SJSA1 (cell line): Measurements from ENCODE around the gene C1orf105. TPM values are rescaled to one million over a fixed set of nuclear protein-coding genes. Genes with fewer than 3 reads are reported as not detected.
A peak's percentile ranks its signal among the peaks of the same experiment; 100 is the strongest.
"Not testable (repeated sequence)": the region's sequence is repeated elsewhere in the genome, so short reads cannot be mapped to it uniquely, and the experiment has no call there.

ENCODE experiments used
- DNase-seq, 2 experiments: peaks; one replicate each; pipeline ENCODE4 v3.0.0-alpha.2; 2015 to 2020; ENCODE audit warnings: low spot score in 2 of 2, low read depth in 1 of 2
- H3K27ac ChIP-seq: fragments of 250-450 bp; sonication (Bioruptor Pico); 2 replicates; pipeline ENCODE4 v1.5.1; 2020; ENCODE audit warnings: mild to moderate bottlenecking, moderate library complexity
- H3K27me3 ChIP-seq: fragments of 250-450 bp; sonication (Bioruptor Pico); replicated peaks from 2 replicates; pipeline ENCODE4 v1.5.1; 2020; ENCODE audit warnings: mild to moderate bottlenecking, moderate library complexity
- H3K36me3 ChIP-seq: fragments of 250-450 bp; sonication (Bioruptor Pico); 2 replicates; pipeline ENCODE4 v1.5.1; 2020; ENCODE audit warnings: mild to moderate bottlenecking
- H3K4me1 ChIP-seq: fragments of 250-450 bp; sonication (Bioruptor Pico); replicated peaks from 2 replicates; pipeline ENCODE4 v1.6.1; 2021; ENCODE audit warnings: mild to moderate bottlenecking
- H3K4me3 ChIP-seq: fragments of 250-450 bp; sonication (Bioruptor Pico); 2 replicates; pipeline ENCODE4 v1.5.1; 2020; ENCODE audit warnings: mild to moderate bottlenecking
- H3K9me3 ChIP-seq: fragments of 250-450 bp; sonication (Bioruptor Pico); replicated peaks from 2 replicates; pipeline ENCODE4 v1.5.1; 2020; ENCODE audit warnings: mild to moderate bottlenecking
- total RNA-seq: library from RNA; depleted of rRNA; stranded (reverse); fragments of >200 nt; shearing (Covaris generic); gene quantifications from 2 replicates; pipeline ENCODE4 v1.2.3, GENCODE V29; 2014

The C1orf105 gene
- total RNA-seq, 1 experiment from 2014 or later = not detected

DNA sequence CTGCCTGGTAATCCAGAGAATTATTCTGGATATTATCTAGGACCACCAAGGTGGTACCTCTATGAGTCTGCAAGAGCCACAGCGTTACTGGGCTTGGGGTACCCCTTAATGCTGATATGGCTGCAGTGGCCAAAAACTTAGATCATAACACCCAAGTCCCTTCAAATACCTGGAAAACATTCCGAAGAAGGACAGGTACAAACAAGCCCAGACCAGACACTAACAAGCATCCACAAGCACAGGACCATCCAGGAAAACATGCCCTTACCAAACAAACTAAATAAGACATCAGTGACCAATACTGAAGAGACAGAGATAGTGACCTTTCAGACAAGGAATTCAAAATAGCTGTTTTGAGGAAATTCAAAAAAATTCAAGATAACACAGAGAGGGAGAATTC lies 2.9 kb downstream of the C1orf105 start:
- no peak for DNase-seq
- Histone ChIP-seq H3K9me3 (no peaks in the 10 kb centered on the region), H3K4me1 (no peaks in the 10 kb centered on the region), H3K27me3 (no peaks in the 10 kb centered on the region), H3K36me3 (no peaks in the 10 kb centered on the region), H3K27ac (no peak overlapping the region), H3K4me3 (no peak overlapping the region)

- Histone ChIP-seq H3K36me3 (no peaks in the 10 kb centered on the region), H3K4me1 (no peaks in the 10 kb centered on the region), H3K9me3 (no peaks in the 10 kb centered on the region), H3K4me3 (no peak overlapping the region), H3K27ac (no peak overlapping the region), H3K27me3 (no peaks in the 10 kb centered on the region)
- DNase-seq = no peak
Measured at GRCh38 chr1:172425339-172425738, 4.9 kb downstream of the C1orf105 start.

- Histone ChIP-seq H3K27ac (no peak overlapping the region), H3K9me3 (no peaks in the 10 kb centered on the region), H3K36me3 (no peaks in the 10 kb centered on the region), H3K4me1 (no peaks in the 10 kb centered on the region), H3K27me3 (no peaks in the 10 kb centered on the region), H3K4me3 (no peak overlapping the region)
- no peak for DNase-seq
Measured at GRCh38 chr1:172427191-172427590, 6.7 kb downstream of the C1orf105 start.

GRCh38 chr1:172429331-172430127 lies 9.0 kb downstream of the C1orf105 start:
- Histone ChIP-seq H3K9me3 (no peaks in the 10 kb centered on the region), H3K4me1 (no peaks in the 10 kb centered on the region), H3K4me3 (no peak overlapping the region), H3K27me3 (no peaks in the 10 kb centered on the region), H3K27ac (no peak overlapping the region), H3K36me3 (no peaks in the 10 kb centered on the region)
- DNase-seq = peak in 1 of 2 experiments; percentile 41

DNA sequence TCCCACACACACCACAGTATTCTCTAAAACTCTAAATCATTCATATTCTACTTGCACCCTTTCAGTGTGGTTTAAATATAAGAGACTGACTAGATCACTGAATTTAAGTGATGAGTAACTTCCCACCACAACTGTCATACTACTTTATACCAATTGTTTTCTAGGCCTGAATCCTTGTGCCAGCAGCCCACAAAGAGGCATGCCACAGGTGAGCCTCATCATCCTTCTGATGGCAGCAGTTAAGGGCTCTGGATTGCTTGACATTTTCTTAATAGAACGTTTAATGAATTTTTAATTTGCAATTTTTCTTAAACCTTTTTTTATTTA lies 9.6 kb downstream of the C1orf105 start:
- no peaks in the 10 kb centered on the region for H3K9me3 ChIP-seq
- no peak overlapping the region for H3K4me3 ChIP-seq
- H3K27ac ChIP-seq = no peak overlapping the region
- no peaks in the 10 kb centered on the region for H3K4me1 ChIP-seq
- DNase-seq = no peak
- no peaks in the 10 kb centered on the region for H3K36me3 ChIP-seq
- no peaks in the 10 kb centered on the region for H3K27me3 ChIP-seq

DNA sequence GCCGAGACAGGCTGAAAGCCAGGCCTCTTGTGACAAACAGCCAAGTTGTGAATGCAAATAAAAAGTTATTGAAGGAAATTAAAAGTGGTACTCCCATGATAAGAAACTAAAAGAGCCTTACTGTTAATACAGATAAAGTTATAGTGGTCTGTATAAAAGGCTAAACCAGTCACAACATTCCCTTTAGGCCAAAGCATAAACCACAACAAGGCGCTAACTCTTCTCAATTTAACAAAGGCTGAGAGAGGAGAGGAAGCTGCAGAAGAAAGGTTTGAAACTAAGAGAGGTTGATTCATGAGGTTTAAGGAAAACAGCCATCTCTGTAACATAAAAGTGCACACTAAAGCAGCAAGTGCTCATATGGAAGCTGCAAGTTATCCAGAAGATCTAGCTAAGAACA lies 10.7 kb downstream of the C1orf105 start:
- no peaks in the 10 kb centered on the region for H3K36me3 ChIP-seq
- H3K9me3 ChIP-seq = no peaks in the 10 kb centered on the region
- H3K27ac ChIP-seq = no peak overlapping the region
- no peak overlapping the region for H3K4me3 ChIP-seq
- no peaks in the 10 kb centered on the region for H3K4me1 ChIP-seq
- no peaks in the 10 kb centered on the region for H3K27me3 ChIP-seq
- no peak for DNase-seq

DNA sequence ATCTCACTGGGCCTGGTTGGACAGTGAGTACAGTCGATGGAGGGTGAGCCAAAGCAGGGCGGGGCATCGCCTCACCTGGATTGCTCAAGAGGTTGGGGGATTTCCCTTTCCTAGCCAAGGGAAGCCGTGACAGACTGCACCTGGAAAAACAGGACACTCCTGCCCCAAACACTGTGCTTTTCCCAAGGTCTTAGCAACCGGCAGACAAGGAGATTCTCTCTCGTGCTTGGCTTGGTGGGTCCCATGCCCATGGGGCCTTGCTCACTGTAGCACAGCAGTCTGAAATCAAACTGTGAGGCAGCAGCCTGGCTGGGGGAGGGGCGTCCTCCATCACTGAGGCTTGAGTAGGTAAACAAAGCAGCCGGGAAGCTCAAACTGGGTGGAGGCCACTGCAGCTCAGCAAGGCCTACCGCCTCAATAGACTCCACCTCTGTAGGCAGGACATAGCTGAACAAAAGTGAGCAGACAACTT lies 11.3 kb downstream of the C1orf105 start:
- Histone ChIP-seq H3K9me3 (no peaks in the 10 kb centered on the region), H3K4me1 (no peaks in the 10 kb centered on the region), H3K27me3 (no peaks in the 10 kb centered on the region), H3K27ac (no peak overlapping the region), H3K36me3 (no peaks in the 10 kb centered on the region), H3K4me3 (no peak overlapping the region)
- no peak for DNase-seq

- DNase-seq, H3K27ac ChIP-seq, H3K4me1 ChIP-seq, H3K27me3 ChIP-seq, H3K9me3 ChIP-seq, H3K4me3 ChIP-seq: not testable (repeated sequence)
- H3K36me3 ChIP-seq = peaks cover 11% of the 10 kb centered on the region; the same call in 1 of the 2 replicates
Measured at GRCh38 chr1:172437183-172437582, 16.7 kb downstream of the C1orf105 start.

DNA sequence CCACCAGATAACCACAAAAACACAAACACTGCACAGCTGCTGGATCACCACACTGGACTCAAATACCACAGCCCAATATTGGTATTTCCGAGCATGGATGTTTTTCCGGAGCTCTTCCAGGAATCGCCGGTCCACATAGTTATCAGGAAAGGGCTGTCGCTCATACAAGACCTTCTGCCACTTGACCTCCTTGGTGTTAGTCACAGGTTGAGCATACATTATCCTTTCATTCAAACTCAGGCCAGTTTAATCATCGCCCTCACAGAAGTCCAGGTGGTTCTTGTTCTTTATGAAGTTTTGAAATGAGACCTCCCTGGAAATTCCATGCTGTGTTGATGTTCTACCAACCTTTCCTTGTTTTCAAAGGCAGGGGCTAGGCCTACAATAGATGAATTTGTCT lies 21.9 kb downstream of the C1orf105 start:
- Histone ChIP-seq H3K4me1 (peaks cover 7% of the 10 kb centered on the region; the same call in 1 of the 2 replicates), H3K9me3 (no peaks in the 10 kb centered on the region), H3K36me3 (peaks cover 18% of the 10 kb centered on the region), H3K27me3 (no peaks in the 10 kb centered on the region), H3K27ac (no peak overlapping the region), H3K4me3 (no peak overlapping the region; the same call in 1 of the 2 replicates)
- DNase-seq = no peak

GRCh38 chr1:172442843-172443565 lies 22.5 kb downstream of the C1orf105 start:
- Histone ChIP-seq H3K4me3 (peak overlapping the region; percentile 83), H3K27ac (peak overlapping the region; percentile 80; the same call in 1 of the 2 replicates), H3K36me3 (peaks cover 18% of the 10 kb centered on the region), H3K9me3 (no peaks in the 10 kb centered on the region), H3K4me1 (peaks cover 7% of the 10 kb centered on the region; the same call in 1 of the 2 replicates), H3K27me3 (no peaks in the 10 kb centered on the region)
- DNase-seq = no peak

- Histone ChIP-seq H3K27me3 (no peaks in the 10 kb centered on the region), H3K4me3 (peak within 1 kb of the TSS; percentile 83), H3K9me3 (no peaks in the 10 kb centered on the region), H3K36me3 (peaks cover 18% of the 10 kb centered on the region), H3K27ac (peak within 1 kb of the TSS; percentile 80), H3K4me1 (peaks cover 10% of the 10 kb centered on the region)
- peak; percentile 83 to 92 for DNase-seq
Measured at GRCh38 chr1:172443666-172444453, 23.4 kb downstream of the C1orf105 start, which contains the start of gene PIGC. Gene PIGC (minus strand): TSS chr1:172444069. CDS start chr1:172442622, 1,447 bp downstream.

DNA sequence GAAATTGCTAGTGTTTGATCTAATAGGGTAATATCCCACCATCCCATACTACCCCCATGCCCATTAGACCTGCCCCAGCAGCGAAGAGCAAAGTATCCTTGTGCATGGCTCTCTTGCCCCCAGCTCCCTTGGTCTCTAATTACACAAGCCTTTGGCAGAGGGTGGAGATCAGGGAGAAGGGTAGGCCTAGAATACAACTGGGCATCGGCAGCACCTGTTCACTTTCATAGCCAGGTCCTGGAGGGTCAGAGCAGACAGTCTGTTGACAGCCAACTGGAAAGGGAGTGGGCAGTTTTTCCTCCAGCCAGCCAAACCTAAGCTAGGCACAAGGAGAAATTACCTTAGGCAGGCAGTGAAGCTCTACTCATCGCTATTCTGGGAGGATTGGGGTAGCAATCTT lies 26.1 kb downstream of the C1orf105 start:
- Histone ChIP-seq H3K4me3 (no peak overlapping the region), H3K27me3 (no peaks in the 10 kb centered on the region), H3K36me3 (peaks cover 12% of the 10 kb centered on the region; the same call in 1 of the 2 replicates), H3K4me1 (peaks cover 32% of the 10 kb centered on the region), H3K27ac (no peak overlapping the region), H3K9me3 (no peaks in the 10 kb centered on the region)
- DNase-seq = no peak

DNA sequence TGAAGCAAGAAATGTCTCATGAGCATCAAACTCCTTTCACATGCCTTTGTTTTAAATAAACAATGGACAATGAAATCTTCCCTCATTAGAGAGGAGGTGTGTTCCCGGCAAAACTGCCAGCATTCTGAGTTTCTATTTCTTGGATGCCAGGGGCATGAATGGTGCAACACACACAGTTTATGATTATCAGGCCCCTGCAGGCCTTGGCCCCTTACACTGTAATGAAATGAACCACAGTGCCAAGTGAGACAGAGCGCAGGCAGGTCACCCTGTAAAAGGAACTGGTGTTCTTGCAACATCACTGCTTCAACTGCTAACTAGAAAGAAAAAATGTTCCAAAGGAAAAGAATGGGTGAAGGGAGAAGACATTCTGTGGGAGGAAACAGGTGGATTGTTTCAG lies 27.2 kb downstream of the C1orf105 start:
- no peak for DNase-seq

More for the DNA sequence above, 27.2 kb downstream of the C1orf105 start:
- Histone ChIP-seq H3K27ac (no peak overlapping the region), H3K27me3 (no peaks in the 10 kb centered on the region), H3K36me3 (peaks cover 5% of the 10 kb centered on the region; the same call in 1 of the 2 replicates), H3K4me1 (peaks cover 30% of the 10 kb centered on the region), H3K9me3 (no peaks in the 10 kb centered on the region), H3K4me3 (no peak overlapping the region)
